GM12878 (cell line): ENCODE results near the gene CCR7. TPM values are rescaled to one million over a fixed set of nuclear protein-coding genes. Genes with fewer than 3 reads are reported as not detected.
A peak's percentile ranks its signal among the peaks of the same experiment; 100 is the strongest.

Experiments used
- ATF7 ChIP-seq: fragments of 450-650 bp; IDR thresholded peaks from 2 replicates; pipeline ENCODE4 v1.6.1; 2016; ENCODE audit warnings: low read depth, mild to moderate bottlenecking
- EZH2 ChIP-seq: IDR thresholded peaks from 2 replicates; pipeline ENCODE4 v1.6.1; 2012; ENCODE audit warnings: low read depth, mild to moderate bottlenecking, control low read depth, inconsistent platforms, low read length, borderline replicate concordance; ENCODE audit not compliant: control insufficient read depth
- IRF4 ChIP-seq: IDR thresholded peaks from 2 replicates; pipeline ENCODE4 v1.6.1; 2011; ENCODE audit warnings: low read depth, low read length
- JUNB ChIP-seq: IDR thresholded peaks from 2 replicates; pipeline ENCODE4 v1.6.1; 2016; ENCODE audit warnings: antibody characterized with exemption, mild to moderate bottlenecking
- MYB ChIP-seq: fragments of 150-350 bp; IDR thresholded peaks from 2 replicates; pipeline ENCODE4 v1.6.1; 2014; ENCODE audit warnings: mild to moderate bottlenecking, low read depth, low read length, borderline replicate concordance
- POLR2AphosphoS2 ChIP-seq: IDR thresholded peaks from 2 replicates; pipeline ENCODE4 v1.6.1; 2011; ENCODE audit warnings: low read depth, mild to moderate bottlenecking, low read length, improper control_type of control experiment, moderate library complexity
- RELA ChIP-seq: fragments of 450-650 bp; IDR thresholded peaks from 2 replicates; pipeline ENCODE4 v1.8.0; 2014; ENCODE audit warnings: borderline replicate concordance; ENCODE audit not compliant: partially characterized antibody
- SIN3A ChIP-seq: IDR thresholded peaks from 2 replicates; pipeline ENCODE4 v1.6.1; 2012; ENCODE audit warnings: low read depth, low read length, improper control_type of control experiment
- SMC3 ChIP-seq: IDR thresholded peaks from 2 replicates; pipeline ENCODE4 v1.6.1; 2011; ENCODE audit warnings: low read length, improper control_type of control experiment, borderline replicate concordance
- SPI1 ChIP-seq: IDR thresholded peaks from 2 replicates; pipeline ENCODE4 v1.6.1; 2011; ENCODE audit warnings: low read depth, mild to moderate bottlenecking, low read length, moderate library complexity, borderline replicate concordance; ENCODE audit not compliant: insufficient read depth
- SREBF1 ChIP-seq: IDR thresholded peaks from 2 replicates; pipeline ENCODE4 v1.6.1; 2012; ENCODE audit warnings: mild to moderate bottlenecking, low read length
- TARDBP ChIP-seq: IDR thresholded peaks from 2 replicates; pipeline ENCODE4 v1.6.1; 2016; ENCODE audit warnings: borderline replicate concordance
- WRNIP1 ChIP-seq: IDR thresholded peaks from 2 replicates; pipeline ENCODE4 v1.6.1; 2011; ENCODE audit warnings: low read depth, low read length, improper control_type of control experiment, borderline replicate concordance
- ZNF24 ChIP-seq: fragments of 450-650 bp; IDR thresholded peaks from 2 replicates; pipeline ENCODE4 v1.6.1; 2017; ENCODE audit warnings: antibody characterized with exemption, mild to moderate bottlenecking
- polyA plus RNA-seq, 11 experiments: library from polyadenylated mRNA; depleted of rRNA in 4 of 11; unstranded in 6 of 11; stranded (reverse) in 5 of 11; fragments of >200 nt; fragmentation: Nextera tagmentation in 4 of 11; fragmentation: Illumina TruSeq in 1 of 11; extraction: Ambion mirVana in 4 of 11; extraction: Trizol in 1 of 11; gene quantifications; 1 replicate in 1 of 11; 2 replicates in 10 of 11; pipeline versions ENCODE4 v1.2.1 to v1.2.3, GENCODE V29; 2011 to 2016; ENCODE audit warnings: inconsistent platforms in 2 of 11, missing spikeins in 2 of 11, low read depth in 1 of 11
- total RNA-seq, 4 experiments: library from RNA; depleted of rRNA in 3 of 4; stranded (reverse); fragments of >200 nt in 3 of 4; fragmentation: Illumina TruSeq in 1 of 4; extraction: Trizol in 1 of 4; gene quantifications; 2 replicates each; pipeline versions ENCODE4 v1.2.1 to v1.2.3, GENCODE V29; 2013 to 2021
- TF ChIP-seq, protein P1 (sequence below): fragments of 450-650 bp; IDR thresholded peaks from 2 replicates; pipeline ENCODE4 v1.6.1; 2017; ENCODE audit warnings: mild to moderate bottlenecking, low read depth, inconsistent platforms; ENCODE audit not compliant: poor library complexity, severe bottlenecking
- TF ChIP-seq, protein P2 (sequence below): IDR thresholded peaks from 2 replicates; pipeline ENCODE4 v1.6.1; 2011; ENCODE audit warnings: low read depth, mild to moderate bottlenecking, low read length, moderate library complexity, borderline replicate concordance; ENCODE audit errors: extremely low read depth
- TF ChIP-seq, protein P3 (sequence below): IDR thresholded peaks from 2 replicates; pipeline ENCODE4 v1.6.1; 2012; ENCODE audit warnings: low read depth, low read length, improper control_type of control experiment
- TF ChIP-seq, protein P4 (sequence below): fragments of 450-650 bp; IDR thresholded peaks from 2 replicates; pipeline ENCODE4 v1.6.1; 2016; ENCODE audit warnings: mild to moderate bottlenecking
- TF ChIP-seq, protein P5 (sequence below): fragments of 450-650 bp; IDR thresholded peaks from 2 replicates; pipeline ENCODE4 v1.6.1; 2017; ENCODE audit warnings: antibody characterized with exemption, mild to moderate bottlenecking, moderate library complexity

CCR7 gene
- total and polyA plus RNA-seq, 10 of the 15 experiments (the other 5 are each of a cell fraction or from before 2014, with no cell fraction given): 131 to 1,171 (median 260) TPM

DNA sequence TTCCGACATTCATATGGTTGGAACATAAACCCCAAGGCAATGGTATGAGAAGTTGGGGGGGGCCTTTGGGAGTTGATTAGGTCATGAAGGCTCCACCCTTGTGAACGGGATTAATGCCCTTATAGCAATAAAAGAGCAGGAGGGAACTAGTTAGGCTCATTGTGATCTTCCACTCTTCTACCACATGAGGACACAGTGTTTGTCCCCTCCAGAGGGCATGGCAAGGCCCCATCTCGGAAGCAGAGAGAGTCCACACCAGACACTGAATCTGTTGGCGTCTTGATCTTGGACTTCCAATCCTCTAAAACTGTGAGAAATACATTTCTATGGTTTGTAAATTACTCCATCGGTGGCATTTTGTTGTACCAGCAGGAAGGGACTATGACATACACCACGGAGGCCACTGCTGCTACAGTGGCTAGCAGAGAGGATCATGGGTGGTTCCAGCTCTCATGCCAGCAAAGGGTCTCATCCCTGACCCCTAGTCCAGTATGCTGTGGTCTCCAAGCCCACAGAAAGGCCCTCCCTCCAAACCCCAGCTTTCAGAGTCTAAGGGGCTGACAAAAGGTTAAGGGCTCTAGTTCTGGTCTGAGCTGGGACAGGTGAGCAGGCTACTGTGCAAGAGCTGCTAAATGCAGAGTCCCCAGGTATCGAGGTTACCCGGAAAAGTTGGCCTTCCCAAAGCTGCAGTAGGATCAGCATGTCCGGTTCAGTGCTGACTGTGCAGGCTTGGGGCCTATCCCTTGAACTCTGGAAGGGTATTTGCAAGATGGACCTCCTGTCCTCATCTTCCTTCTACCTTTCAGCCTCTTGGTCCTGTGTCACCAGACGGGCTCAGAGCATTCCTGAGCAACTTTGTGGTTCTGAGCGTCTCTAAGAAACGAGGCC lies 12.2 kb downstream of the CCR7 start (continued):
- TF ChIP-seq, protein P1, sequence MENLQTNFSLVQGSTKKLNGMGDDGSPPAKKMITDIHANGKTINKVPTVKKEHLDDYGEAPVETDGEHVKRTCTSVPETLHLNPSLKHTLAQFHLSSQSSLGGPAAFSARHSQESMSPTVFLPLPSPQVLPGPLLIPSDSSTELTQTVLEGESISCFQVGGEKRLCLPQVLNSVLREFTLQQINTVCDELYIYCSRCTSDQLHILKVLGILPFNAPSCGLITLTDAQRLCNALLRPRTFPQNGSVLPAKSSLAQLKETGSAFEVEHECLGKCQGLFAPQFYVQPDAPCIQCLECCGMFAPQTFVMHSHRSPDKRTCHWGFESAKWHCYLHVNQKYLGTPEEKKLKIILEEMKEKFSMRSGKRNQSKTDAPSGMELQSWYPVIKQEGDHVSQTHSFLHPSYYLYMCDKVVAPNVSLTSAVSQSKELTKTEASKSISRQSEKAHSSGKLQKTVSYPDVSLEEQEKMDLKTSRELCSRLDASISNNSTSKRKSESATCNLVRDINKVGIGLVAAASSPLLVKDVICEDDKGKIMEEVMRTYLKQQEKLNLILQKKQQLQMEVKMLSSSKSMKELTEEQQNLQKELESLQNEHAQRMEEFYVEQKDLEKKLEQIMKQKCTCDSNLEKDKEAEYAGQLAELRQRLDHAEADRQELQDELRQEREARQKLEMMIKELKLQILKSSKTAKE: no peak
- TF ChIP-seq ZNF24: no peak
- TF ChIP-seq TARDBP: 0 out of 2 replicates have a peak, but pooled peaks have one; percentile 20
- TF ChIP-seq WRNIP1: no peak
- 0 out of 2 replicates have a peak, but pooled peaks have one; percentile 19 for TF ChIP-seq SMC3
- no peak for TF ChIP-seq JUNB
- TF ChIP-seq MYB: 0 out of 2 replicates have a peak, but pooled peaks have one; percentile 6
- TF ChIP-seq SPI1: no peak
- 0 out of 2 replicates have a peak, but pooled peaks have one; percentile 47 for TF ChIP-seq ATF7
- TF ChIP-seq, protein P2, sequence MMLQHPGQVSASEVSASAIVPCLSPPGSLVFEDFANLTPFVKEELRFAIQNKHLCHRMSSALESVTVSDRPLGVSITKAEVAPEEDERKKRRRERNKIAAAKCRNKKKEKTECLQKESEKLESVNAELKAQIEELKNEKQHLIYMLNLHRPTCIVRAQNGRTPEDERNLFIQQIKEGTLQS: no peak
- no peak for TF ChIP-seq SREBF1
- TF ChIP-seq, protein P3, sequence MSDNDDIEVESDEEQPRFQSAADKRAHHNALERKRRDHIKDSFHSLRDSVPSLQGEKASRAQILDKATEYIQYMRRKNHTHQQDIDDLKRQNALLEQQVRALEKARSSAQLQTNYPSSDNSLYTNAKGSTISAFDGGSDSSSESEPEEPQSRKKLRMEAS: no peak
- TF ChIP-seq IRF4: no peak
- TF ChIP-seq, protein P4, sequence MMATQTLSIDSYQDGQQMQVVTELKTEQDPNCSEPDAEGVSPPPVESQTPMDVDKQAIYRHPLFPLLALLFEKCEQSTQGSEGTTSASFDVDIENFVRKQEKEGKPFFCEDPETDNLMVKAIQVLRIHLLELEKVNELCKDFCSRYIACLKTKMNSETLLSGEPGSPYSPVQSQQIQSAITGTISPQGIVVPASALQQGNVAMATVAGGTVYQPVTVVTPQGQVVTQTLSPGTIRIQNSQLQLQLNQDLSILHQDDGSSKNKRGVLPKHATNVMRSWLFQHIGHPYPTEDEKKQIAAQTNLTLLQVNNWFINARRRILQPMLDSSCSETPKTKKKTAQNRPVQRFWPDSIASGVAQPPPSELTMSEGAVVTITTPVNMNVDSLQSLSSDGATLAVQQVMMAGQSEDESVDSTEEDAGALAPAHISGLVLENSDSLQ: no peak
- TF ChIP-seq SIN3A: no peak
- TF ChIP-seq POLR2AphosphoS2: peak; percentile 83
- no peak for TF ChIP-seq RELA
- no peak for TF ChIP-seq EZH2
- TF ChIP-seq, protein P5, sequence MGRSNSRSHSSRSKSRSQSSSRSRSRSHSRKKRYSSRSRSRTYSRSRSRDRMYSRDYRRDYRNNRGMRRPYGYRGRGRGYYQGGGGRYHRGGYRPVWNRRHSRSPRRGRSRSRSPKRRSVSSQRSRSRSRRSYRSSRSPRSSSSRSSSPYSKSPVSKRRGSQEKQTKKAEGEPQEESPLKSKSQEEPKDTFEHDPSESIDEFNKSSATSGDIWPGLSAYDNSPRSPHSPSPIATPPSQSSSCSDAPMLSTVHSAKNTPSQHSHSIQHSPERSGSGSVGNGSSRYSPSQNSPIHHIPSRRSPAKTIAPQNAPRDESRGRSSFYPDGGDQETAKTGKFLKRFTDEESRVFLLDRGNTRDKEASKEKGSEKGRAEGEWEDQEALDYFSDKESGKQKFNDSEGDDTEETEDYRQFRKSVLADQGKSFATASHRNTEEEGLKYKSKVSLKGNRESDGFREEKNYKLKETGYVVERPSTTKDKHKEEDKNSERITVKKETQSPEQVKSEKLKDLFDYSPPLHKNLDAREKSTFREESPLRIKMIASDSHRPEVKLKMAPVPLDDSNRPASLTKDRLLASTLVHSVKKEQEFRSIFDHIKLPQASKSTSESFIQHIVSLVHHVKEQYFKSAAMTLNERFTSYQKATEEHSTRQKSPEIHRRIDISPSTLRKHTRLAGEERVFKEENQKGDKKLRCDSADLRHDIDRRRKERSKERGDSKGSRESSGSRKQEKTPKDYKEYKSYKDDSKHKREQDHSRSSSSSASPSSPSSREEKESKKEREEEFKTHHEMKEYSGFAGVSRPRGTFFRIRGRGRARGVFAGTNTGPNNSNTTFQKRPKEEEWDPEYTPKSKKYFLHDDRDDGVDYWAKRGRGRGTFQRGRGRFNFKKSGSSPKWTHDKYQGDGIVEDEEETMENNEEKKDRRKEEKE: 0 out of 2 replicates have a peak, but pooled peaks have one; percentile 20
